Measurements from ENCODE around the gene LCP2. TPM values are rescaled to one million over a fixed set of nuclear protein-coding genes. Genes with fewer than 3 reads are reported as not detected.
"Not testable (repeated sequence)": the region's sequence is repeated elsewhere in the genome, so short reads cannot be mapped to it uniquely, and the experiment has no call there.

The LCP2 gene
- total and polyA plus RNA-seq, 2 of the 8 experiments (the other 6 are each of a cell fraction or from before 2014, with no cell fraction given): 0.26 to 0.33 TPM

- TF ChIP-seq, protein P1, sequence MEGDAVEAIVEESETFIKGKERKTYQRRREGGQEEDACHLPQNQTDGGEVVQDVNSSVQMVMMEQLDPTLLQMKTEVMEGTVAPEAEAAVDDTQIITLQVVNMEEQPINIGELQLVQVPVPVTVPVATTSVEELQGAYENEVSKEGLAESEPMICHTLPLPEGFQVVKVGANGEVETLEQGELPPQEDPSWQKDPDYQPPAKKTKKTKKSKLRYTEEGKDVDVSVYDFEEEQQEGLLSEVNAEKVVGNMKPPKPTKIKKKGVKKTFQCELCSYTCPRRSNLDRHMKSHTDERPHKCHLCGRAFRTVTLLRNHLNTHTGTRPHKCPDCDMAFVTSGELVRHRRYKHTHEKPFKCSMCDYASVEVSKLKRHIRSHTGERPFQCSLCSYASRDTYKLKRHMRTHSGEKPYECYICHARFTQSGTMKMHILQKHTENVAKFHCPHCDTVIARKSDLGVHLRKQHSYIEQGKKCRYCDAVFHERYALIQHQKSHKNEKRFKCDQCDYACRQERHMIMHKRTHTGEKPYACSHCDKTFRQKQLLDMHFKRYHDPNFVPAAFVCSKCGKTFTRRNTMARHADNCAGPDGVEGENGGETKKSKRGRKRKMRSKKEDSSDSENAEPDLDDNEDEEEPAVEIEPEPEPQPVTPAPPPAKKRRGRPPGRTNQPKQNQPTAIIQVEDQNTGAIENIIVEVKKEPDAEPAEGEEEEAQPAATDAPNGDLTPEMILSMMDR (IDR thresholded peaks at IDR 0.05; ENCODE audit: control extremely low read depth in 1 of 3, insufficient read depth in 1 of 3, low read depth in 1 of 3, low read length in 3 of 3): no peak
- TF ChIP-seq ASH2L (IDR thresholded peaks at IDR 0.05; ENCODE audit: low read length) (no peak), RFX5 (IDR thresholded peaks at IDR 0.05; ENCODE audit: borderline replicate concordance, low read depth, low read length) (no peak), YY1 (IDR thresholded peaks at IDR 0.05; ENCODE audit: low read depth, low read length) (no peak), RNF2 (IDR thresholded peaks at IDR 0.05; ENCODE audit: borderline replicate concordance, low read depth, low read length, missing control alignments, poor library complexity, severe bottlenecking) (no peak)
These were observed 51.3 kb downstream of the LCP2 start (continued) for GRCh38 chr5:170246126-170246870.

DNA sequence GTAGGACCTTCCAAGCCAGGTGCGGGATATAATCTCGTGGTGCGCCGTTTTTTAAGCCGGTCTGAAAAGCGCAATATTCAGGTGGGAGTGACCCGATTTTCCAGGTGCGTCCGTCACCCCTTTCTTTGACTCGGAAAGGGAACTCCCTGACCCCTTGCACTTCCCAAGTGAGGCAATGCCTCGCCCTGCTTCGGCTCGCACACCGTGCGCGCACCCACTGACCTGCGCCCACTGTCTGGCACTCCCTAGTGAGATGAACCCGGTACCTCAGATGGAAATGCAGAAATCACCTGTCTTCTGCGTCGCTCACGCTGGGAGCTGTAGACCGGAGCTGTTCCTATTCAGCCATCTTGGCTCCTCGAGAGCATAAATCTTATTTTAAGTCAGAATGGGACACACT, 52.1 kb downstream of the LCP2 start:
- not testable (repeated sequence) for H2AFZ ChIP-seq (ENCODE audit: low read length); H3K9ac ChIP-seq (replicated peaks in 1 of 4; ENCODE audit: extremely low read depth in 1 of 4, low read depth in 3 of 4, low read length in 3 of 4); H2BK120ac ChIP-seq (replicated peaks; ENCODE audit: low read depth, low read length); H3K4me2 ChIP-seq (ENCODE audit: insufficient read depth in 1 of 2, low read depth in 2 of 2, low read length in 2 of 2); H3K36me3 ChIP-seq (ENCODE audit: control insufficient read depth in 2 of 4, insufficient read depth in 4 of 4, low read length in 3 of 4); H2BK15ac ChIP-seq (ENCODE audit: low read length); H4K91ac ChIP-seq (replicated peaks; ENCODE audit: insufficient read length, low read length); DNase-seq (ENCODE audit: low read depth in 1 of 2, low spot score in 2 of 2); H2AK5ac ChIP-seq (ENCODE audit: low read depth, low read length); FAIRE-seq; H3K79me2 ChIP-seq (ENCODE audit: control insufficient read depth in 1 of 2, insufficient read depth in 2 of 2, low read length in 2 of 2); H3K4me1 ChIP-seq (replicated peaks in 1 of 4; ENCODE audit: control insufficient read depth in 3 of 4, insufficient read depth in 4 of 4, low read length in 3 of 4); H3K18ac ChIP-seq (ENCODE audit: extremely low read depth, low read length); H2BK12ac ChIP-seq (ENCODE audit: low read depth, low read length); H3K56ac ChIP-seq (replicated peaks; ENCODE audit: insufficient read length, low read depth, low read length); H4K5ac ChIP-seq (ENCODE audit: insufficient read length, low read depth, low read length); H3K23me2 ChIP-seq (ENCODE audit: low read depth, low read length); H3K4ac ChIP-seq (replicated peaks; ENCODE audit: insufficient read length, low read depth, low read length); H3K79me1 ChIP-seq (ENCODE audit: low read depth, low read length); H3K14ac ChIP-seq (ENCODE audit: insufficient read length); H2BK20ac ChIP-seq (ENCODE audit: low read length); H4K20me1 ChIP-seq (replicated peaks in 1 of 2; ENCODE audit: control insufficient read depth in 1 of 2, insufficient read depth in 2 of 2, low read length in 2 of 2); H3K27ac ChIP-seq (ENCODE audit: low read depth, low read length); H3K4me3 ChIP-seq (ENCODE audit: extremely low read depth in 1 of 4, insufficient read depth in 2 of 4, low read depth in 3 of 4, low read length in 4 of 4); H4K8ac ChIP-seq (ENCODE audit: extremely low read depth, insufficient read depth, low read length); H3K23ac ChIP-seq (ENCODE audit: insufficient read length); H3K27me3 ChIP-seq (replicated peaks in 1 of 4; ENCODE audit: control insufficient read depth in 3 of 4, extremely low read depth in 1 of 4, insufficient read depth in 3 of 4, low read length in 3 of 4); H2BK5ac ChIP-seq (ENCODE audit: low read depth, low read length)
- ChIA-PET CTCF (ENCODE audit: partially characterized antibody) (interaction anchor here (0.6 to 2.9 kb wide), 7 partner anchors 19 to 668 kb away, joined by 3 to 14 read pairs (median 4); no protein-coding TSS in a partner anchor), POLR2A (ENCODE audit: partially characterized antibody) (interaction anchor here (1.0 to 1.7 kb wide), 2 partner anchors 34 to 388 kb away, joined by 3 to 5 read pairs; no protein-coding TSS in a partner anchor)
- peaks cover 2 to 13% of the 10 kb centered on the region in 2 experiments; a peak in 2 of 4 replicates for H3K9me3 ChIP-seq (ENCODE audit: insufficient read depth in 2 of 2, low read depth in 1 of 2, low read length in 1 of 2)
- 89% methylated on average over 12 of the region's 23 CpGs; no CpG with 5 or more reads in 1 of the 2 experiments for WGBS, 2 experiments (ENCODE audit: extremely low coverage in 1 of 2, insufficient coverage in 1 of 2, insufficient read length in 1 of 2, insufficient replicate concordance in 2 of 2, low coverage in 1 of 2, low lambda C conversion rate in 2 of 2, missing lambda C conversion rate in 1 of 2)

Measured in H1 (cell line).